Measurements from ENCODE around the gene KLF5.

The KLF5 gene

DNA sequence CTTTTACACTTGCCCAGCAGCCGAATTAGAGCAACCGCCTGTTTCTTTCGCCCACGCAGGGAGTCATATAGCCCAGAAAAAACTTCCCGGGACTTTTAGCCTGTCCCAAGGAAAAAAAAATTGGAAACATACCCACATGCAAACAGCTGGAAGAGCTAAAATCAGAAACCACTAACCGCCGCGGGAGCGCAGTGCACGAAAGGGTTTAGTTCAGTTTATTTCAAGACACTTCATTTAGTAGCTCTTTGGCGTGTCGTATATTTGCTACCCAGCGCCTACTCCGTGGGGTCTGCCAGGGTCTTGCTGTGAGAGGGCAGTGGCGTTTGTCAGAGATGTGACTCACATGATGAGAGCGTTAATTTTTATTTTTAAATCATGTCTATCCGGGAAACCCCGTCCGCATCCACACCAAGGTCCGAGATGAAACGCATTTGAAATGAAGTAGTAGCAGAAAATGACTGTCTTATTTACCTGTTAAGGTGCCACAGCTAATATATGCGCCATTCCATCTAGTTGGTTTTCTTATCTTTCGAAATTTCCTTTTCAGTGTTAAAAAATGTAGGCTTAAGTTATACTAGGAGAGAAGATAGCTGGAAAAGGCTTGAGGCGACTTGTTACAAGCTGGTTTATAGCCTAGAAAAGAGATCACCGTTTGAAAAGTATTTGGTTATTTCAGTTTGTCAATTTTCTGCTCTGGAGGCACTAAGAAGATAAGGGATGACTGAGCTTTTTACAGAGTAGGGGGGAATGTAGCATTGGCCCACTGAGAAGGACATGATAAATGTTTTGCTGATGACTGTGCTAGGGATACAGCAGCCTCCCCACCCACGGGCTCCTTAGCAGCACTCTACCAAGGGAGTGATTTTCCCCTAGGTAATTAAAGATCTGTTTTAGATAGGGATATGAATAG, 1.7 kb downstream of the KLF5 start:
- no peak for FAIRE-seq

- FAIRE-seq: no peak
Observed at GRCh38 chr13:73061473-73061872, 2.7 kb downstream of the KLF5 start.

- no peak for FAIRE-seq
Observed at GRCh38 chr13:73061876-73062275, 3.1 kb downstream of the KLF5 start.

DNA sequence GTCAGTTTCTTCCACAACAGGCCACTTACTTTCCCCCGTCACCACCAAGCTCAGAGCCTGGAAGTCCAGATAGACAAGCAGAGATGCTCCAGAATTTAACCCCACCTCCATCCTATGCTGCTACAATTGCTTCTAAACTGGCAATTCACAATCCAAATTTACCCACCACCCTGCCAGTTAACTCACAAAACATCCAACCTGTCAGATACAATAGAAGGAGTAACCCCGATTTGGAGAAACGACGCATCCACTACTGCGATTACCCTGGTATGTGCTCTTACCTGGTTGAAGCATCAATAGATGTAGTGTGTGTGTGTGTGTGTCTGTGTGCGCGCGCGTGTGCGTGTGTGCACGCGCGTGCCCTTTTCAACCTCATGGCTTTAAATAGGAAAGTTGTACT, 3.7 kb downstream of the KLF5 start:
- no peak for FAIRE-seq

- no peak for FAIRE-seq
Observed at GRCh38 chr13:73063166-73063565, 4.4 kb downstream of the KLF5 start.

- no peak for FAIRE-seq
Observed at GRCh38 chr13:73065036-73065435, 6.2 kb downstream of the KLF5 start.

GRCh38 chr13:73065665-73066340, 7.0 kb downstream of the KLF5 start:
- no peak for FAIRE-seq

- FAIRE-seq: no peak
Observed at GRCh38 chr13:73069206-73069805, 10.5 kb downstream of the KLF5 start.

DNA sequence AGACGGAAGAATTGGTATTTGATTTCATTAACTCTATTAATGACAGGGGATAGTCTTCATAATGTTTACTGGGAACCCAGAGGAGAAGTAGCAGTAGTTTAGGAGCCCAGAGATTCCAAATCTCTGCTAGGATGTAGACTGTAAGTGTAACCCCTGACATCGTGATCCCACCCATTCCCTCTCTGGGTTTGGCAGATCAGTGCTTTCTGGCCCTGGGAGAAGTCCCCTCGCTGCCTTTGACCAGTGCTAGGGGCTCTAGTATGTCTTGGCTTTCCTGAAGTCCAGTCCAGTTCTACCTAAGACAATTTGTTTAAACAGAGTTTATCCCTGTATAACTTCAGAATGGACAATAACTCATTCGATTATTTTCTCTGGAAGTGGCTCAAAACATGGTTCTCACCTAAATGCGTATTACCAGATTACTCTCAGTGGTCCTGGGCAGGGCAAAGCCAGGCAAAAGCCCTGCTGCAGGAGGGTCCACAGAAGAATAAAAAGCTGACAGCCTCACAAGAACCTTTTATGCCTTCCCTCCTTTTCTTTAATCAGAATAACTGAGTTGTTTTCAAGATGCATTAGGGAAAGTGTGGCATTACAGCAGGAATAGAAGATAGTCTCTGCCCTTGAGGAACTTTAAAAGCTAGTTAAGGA, 11.8 kb downstream of the KLF5 start:
- FAIRE-seq: no peak

DNA sequence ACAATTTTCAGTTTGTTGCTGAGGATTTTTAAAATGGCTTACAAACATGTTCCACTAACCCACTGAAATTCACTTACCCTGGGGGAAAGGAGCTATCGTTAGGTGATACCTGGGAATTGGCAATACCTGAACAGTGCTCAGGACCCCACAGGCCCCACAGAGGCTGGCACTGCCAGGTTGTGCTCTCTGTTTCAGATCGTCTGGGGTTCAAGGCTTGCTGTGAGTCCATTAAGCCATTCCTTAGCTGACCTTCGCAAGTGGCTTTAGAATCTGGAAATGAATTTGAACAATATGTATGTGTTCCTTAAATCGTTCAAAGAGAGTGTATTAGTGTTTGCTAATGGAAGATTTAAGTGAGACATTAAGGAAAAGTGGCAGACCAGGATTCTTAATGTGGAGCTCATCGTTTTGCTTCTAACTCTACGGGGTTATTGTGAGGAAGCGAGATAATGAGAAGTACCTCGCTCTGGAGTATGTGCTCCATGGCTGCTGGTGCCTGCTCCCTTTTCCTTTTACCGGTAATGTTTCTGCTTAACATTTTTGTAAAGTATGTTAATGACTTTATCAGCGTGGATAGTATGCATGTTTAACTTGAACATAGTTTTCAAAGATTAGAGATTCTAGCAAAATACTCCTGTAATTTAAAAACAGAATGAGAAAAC, 13.6 kb downstream of the KLF5 start:
- FAIRE-seq: no peak

DNA sequence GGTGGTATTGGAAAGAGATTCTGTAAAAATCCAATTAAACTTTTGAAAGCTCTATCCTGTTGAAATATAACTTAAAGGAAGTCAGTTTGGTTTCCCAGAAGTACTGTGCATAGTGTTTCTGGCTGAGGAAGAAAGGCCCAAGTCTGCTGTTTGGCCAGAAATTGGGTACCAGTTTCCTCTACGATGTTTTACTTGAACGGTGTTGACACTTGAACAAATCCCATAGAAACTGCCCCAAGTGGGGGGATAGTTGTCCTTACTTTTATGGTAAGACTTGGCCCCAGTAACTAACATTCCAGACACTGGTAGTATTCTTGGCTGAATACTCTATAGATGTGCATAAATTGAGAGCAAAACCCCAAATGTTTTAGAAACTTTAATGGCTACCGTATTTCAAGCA, 14.2 kb downstream of the KLF5 start:
- no peak for FAIRE-seq

GRCh38 chr13:73074014-73074413, 15.2 kb downstream of the KLF5 start:
- no peak for FAIRE-seq

- FAIRE-seq: no peak
Observed at GRCh38 chr13:73074926-73075325, 16.1 kb downstream of the KLF5 start.

DNA sequence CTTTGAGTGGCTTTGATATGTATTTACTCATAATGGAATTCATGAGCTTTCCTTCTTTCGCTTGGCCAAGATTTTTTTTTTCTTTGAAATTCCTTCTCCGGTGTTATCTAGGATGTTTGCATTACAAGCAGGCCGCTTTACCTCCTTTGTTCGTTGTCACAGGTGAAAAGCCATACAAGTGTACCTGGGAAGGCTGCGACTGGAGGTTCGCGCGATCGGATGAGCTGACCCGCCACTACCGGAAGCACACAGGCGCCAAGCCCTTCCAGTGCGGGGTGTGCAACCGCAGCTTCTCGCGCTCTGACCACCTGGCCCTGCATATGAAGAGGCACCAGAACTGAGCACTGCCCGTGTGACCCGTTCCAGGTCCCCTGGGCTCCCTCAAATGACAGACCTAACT, 16.7 kb downstream of the KLF5 start:
- FAIRE-seq: no peak

DNA sequence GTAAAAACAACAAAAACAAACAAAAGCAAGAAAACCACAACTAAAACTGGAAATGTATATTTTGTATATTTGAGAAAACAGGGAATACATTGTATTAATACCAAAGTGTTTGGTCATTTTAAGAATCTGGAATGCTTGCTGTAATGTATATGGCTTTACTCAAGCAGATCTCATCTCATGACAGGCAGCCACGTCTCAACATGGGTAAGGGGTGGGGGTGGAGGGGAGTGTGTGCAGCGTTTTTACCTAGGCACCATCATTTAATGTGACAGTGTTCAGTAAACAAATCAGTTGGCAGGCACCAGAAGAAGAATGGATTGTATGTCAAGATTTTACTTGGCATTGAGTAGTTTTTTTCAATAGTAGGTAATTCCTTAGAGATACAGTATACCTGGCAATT, 17.1 kb downstream of the KLF5 start:
- FAIRE-seq: no peak

GRCh38 chr13:73077865-73078264, 19.1 kb downstream of the KLF5 start:
- FAIRE-seq: no peak

DNA sequence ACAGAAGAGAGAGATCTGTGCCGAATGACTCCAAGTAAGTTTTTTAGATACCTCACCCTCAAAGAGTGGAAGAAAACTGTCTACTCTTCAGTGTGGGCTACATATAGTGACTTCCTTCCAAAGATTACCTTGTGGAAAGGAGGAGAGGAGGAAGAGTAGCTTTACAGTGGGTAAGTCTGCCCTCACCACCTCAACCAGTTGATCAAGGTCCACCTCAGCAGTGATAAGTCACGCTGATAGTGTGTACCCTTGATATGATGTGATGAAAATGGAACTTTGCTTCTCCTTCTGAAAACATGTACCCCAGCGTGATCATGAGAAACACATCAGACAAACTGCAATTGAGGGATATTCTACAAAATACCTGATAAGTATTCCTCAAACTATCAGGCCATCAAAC, 20.6 kb downstream of the KLF5 start:
- no peak for FAIRE-seq

GRCh38 chr13:73081256-73081915, 22.6 kb downstream of the KLF5 start:
- FAIRE-seq: no peak

- no peak for FAIRE-seq
Observed at GRCh38 chr13:73082471-73082870, 23.7 kb downstream of the KLF5 start.

DNA sequence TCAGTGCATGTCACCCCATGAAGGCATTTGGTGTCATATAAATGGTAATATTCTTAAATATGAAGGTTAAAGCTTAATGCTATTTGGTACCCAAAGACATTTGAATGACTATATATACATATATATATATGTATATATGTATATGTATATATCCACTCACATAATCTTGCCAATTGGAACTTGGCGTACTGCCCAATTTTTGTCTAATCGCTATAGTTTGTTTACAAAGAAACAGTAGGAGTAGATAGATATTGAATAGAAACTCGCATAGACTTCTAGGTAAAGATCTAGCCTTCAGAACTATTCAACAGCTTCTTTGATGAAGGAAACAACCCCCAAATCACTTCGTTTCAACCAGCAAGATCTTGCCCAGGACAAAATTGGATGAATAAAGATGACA, 24.1 kb downstream of the KLF5 start:
- FAIRE-seq: no peak

GRCh38 chr13:73088332-73088935, 29.6 kb downstream of the KLF5 start:
- no peak for FAIRE-seq

GRCh38 chr13:73089213-73089612, 30.4 kb downstream of the KLF5 start:
- FAIRE-seq: no peak
